NB4 (cell line): ENCODE measurements around the gene MARCKS.

ENCODE experiments used
- DNase-seq: peaks from one replicate; pipeline ENCODE4 v3.0.0; 2010; ENCODE audit warnings: low read depth
- H3K4me3 ChIP-seq: one replicate; pipeline ENCODE4 v1.5.1; 2011; ENCODE audit warnings: mild to moderate bottlenecking, low read depth, low read length, moderate library complexity
- CTCF ChIP-seq: IDR thresholded peaks from one replicate; pipeline ENCODE4 v1.5.1; 2012; ENCODE audit warnings: low read depth, low read length
- MAX ChIP-seq: IDR thresholded peaks from 2 replicates; pipeline ENCODE4 v1.6.1; 2011; ENCODE audit warnings: low read depth, low read length
- MYC ChIP-seq: IDR thresholded peaks from 2 replicates; pipeline ENCODE4 v1.6.1; 2011; ENCODE audit warnings: low read depth, low read length
- POLR2A ChIP-seq: IDR thresholded peaks from 2 replicates; pipeline ENCODE4 v1.6.1; 2011; ENCODE audit warnings: mild to moderate bottlenecking; ENCODE audit not compliant: insufficient read length; ENCODE audit errors: extremely low read depth

Gene MARCKS

GRCh38 chr6:113843500-113844073 is 13.6 kb upstream of the MARCKS start:
- DNase-seq = no peak
- H3K4me3 ChIP-seq = no peak overlapping the region
- no peak for TF ChIP-seq MYC

GRCh38 chr6:113846577-113846976 is 10.6 kb upstream of the MARCKS start:
- TF ChIP-seq POLR2A = no peak
- no peak for TF ChIP-seq MAX
- TF ChIP-seq CTCF = no peak
- no peak for TF ChIP-seq MYC
- no peak overlapping the region for H3K4me3 ChIP-seq
- DNase-seq = no peak

- no peak for DNase-seq
- no peak for TF ChIP-seq POLR2A
- TF ChIP-seq CTCF = no peak
- TF ChIP-seq MAX = no peak
- no peak for TF ChIP-seq MYC
- H3K4me3 ChIP-seq = no peak overlapping the region
These were observed 9.7 kb upstream of the MARCKS start for GRCh38 chr6:113847447-113847846.

- no peak overlapping the region for H3K4me3 ChIP-seq
- no peak for DNase-seq
- TF ChIP-seq MYC = no peak
- no peak for TF ChIP-seq CTCF
These were observed 8.9 kb upstream of the MARCKS start for GRCh38 chr6:113848280-113848679.

- no peak overlapping the region for H3K4me3 ChIP-seq
- no peak for TF ChIP-seq CTCF
- no peak for TF ChIP-seq MYC
- no peak for TF ChIP-seq MAX
- no peak for TF ChIP-seq POLR2A
- DNase-seq = no peak
These were observed 8.3 kb upstream of the MARCKS start for GRCh38 chr6:113848811-113849210.

GRCh38 chr6:113853252-113853651 is 3.9 kb upstream of the MARCKS start:
- DNase-seq = no peak
- no peak overlapping the region for H3K4me3 ChIP-seq
- TF ChIP-seq MAX (no peak), MYC (no peak), POLR2A (no peak), CTCF (no peak)
